SIG-M5 treated with dmso at 0.1 percent for 504 hours (cell line): ENCODE measurements around the gene ARHGDIB.
A peak's percentile ranks its signal among the peaks of the same experiment; 100 is the strongest.

Experiments used
- DNase-seq: peaks from one replicate; lab custom pipeline; 2025; ENCODE audit not compliant: unreplicated experiment; lab: John Stamatoyannopoulos, UW

ARHGDIB gene

GRCh38 chr12:14961466-14962152, at the start of gene ARHGDIB:
Gene ARHGDIB (minus strand): TSS chr12:14961601. CDS start chr12:14950712, 10,889 bp downstream.
- DNase-seq = peak; percentile 99

GRCh38 chr12:15011162-15011561, 49.8 kb upstream of the ARHGDIB start:
- DNase-seq = no peak

GRCh38 chr12:15007551-15007950, 46.1 kb upstream of the ARHGDIB start:
- DNase-seq = no peak

GRCh38 chr12:15005064-15005463, 43.7 kb upstream of the ARHGDIB start:
- DNase-seq = no peak

GRCh38 chr12:15004421-15004820, 43.0 kb upstream of the ARHGDIB start:
- no peak for DNase-seq

GRCh38 chr12:15001733-15002382, 40.5 kb upstream of the ARHGDIB start:
- no peak for DNase-seq

GRCh38 chr12:15000575-15000974, 39.2 kb upstream of the ARHGDIB start:
- no peak for DNase-seq

GRCh38 chr12:14999695-15000365, 38.4 kb upstream of the ARHGDIB start:
- DNase-seq = no peak

GRCh38 chr12:14999021-14999694, 37.8 kb upstream of the ARHGDIB start:
- no peak for DNase-seq

GRCh38 chr12:14997998-14998397, 36.6 kb upstream of the ARHGDIB start:
- DNase-seq = no peak

- peak; percentile 77 for DNase-seq
Measured at GRCh38 chr12:14995583-14996425, 34.4 kb upstream of the ARHGDIB start.

GRCh38 chr12:14994610-14995009, 33.2 kb upstream of the ARHGDIB start:
- no peak for DNase-seq

GRCh38 chr12:14993537-14994266, 32.3 kb upstream of the ARHGDIB start:
- DNase-seq = peak; percentile 75

- no peak for DNase-seq
Measured at GRCh38 chr12:14993117-14993516, 31.7 kb upstream of the ARHGDIB start.

GRCh38 chr12:14992673-14993072, 31.3 kb upstream of the ARHGDIB start:
- no peak for DNase-seq

GRCh38 chr12:14991069-14991468, 29.7 kb upstream of the ARHGDIB start:
- no peak for DNase-seq

- DNase-seq = no peak
Measured at GRCh38 chr12:14989790-14990189, 28.4 kb upstream of the ARHGDIB start.

- DNase-seq = peak; percentile 63
Measured at GRCh38 chr12:14988035-14988434, 26.6 kb upstream of the ARHGDIB start.

- DNase-seq = no peak
Measured at GRCh38 chr12:14986449-14986848, 25.0 kb upstream of the ARHGDIB start.

- peak; percentile 28 for DNase-seq
Measured at GRCh38 chr12:14984766-14985285, 23.4 kb upstream of the ARHGDIB start.
